HCT116 (cell line): Measurements from ENCODE around the gene FBH1. TPM values are rescaled to one million over a fixed set of nuclear protein-coding genes. Genes with fewer than 3 reads are reported as not detected.
"Not testable (repeated sequence)": the region's sequence is repeated elsewhere in the genome, so short reads cannot be mapped to it uniquely, and the experiment has no call there.

ENCODE experiments used
- ATAC-seq: fragments of 200-7000 bp; cut with Tn5 transposase; 2 replicates; pipeline ENCODE4 v1.9.1; 2020; ENCODE audit warnings: mild to moderate bottlenecking, moderate library complexity
- BruUV-seq: library from RNA; stranded (reverse); fragments of 400-500 nt; replicated peaks from 2 replicates; lab custom pipeline; 2021; lab: Mats Ljungman, UMichigan
- CTCF ChIA-PET: fragments of 300-600 bp; sonication (Branson Sonifier 250); formaldehyde crosslinking; loops from one replicate; lab custom pipeline; 2021; ENCODE audit warnings: antibody characterized with exemption; lab: Charles Lee
- POLR2A ChIA-PET: fragments of 300-600, 350-600 bp; sonication (Branson Sonifier 250); formaldehyde crosslinking; loops from one replicate; lab custom pipeline; 2021; ENCODE audit warnings: antibody characterized with exemption; lab: Charles Lee
- RAD21 ChIA-PET, 2 experiments: fragments of 300-600 bp; sonication (Branson Sonifier 250); formaldehyde crosslinking; loops; one replicate each; lab custom pipeline; 2023; ENCODE audit warnings: low total read pairs in 2 of 2; ENCODE audit not compliant: uncharacterized antibody in 2 of 2, unreplicated experiment in 2 of 2, low non-redundant PET in 1 of 2; lab: Charles Lee
- DNase-seq: peaks from one replicate; pipeline ENCODE4 v3.0.0-alpha.2; 2010; ENCODE audit warnings: low read depth, low spot score
- H2AFZ ChIP-seq: fragments of 200-600 bp; shearing (Covaris generic), sonication (generic); 2 replicates; pipeline ENCODE4 v1.6.1; 2017; ENCODE audit warnings: low read depth, mixed run types, mixed read lengths, antibody characterized with exemption, low read length; ENCODE audit not compliant: poor library complexity, severe bottlenecking
- H3K27ac ChIP-seq: 2 replicates; pipeline ENCODE4 v1.5.1; 2012; ENCODE audit warnings: low read depth, low read length
- H3K27me3 ChIP-seq: fragments of 200-600 bp; sonication (generic); 2 replicates; pipeline ENCODE4 v1.6.1; 2016; ENCODE audit warnings: mixed run types, low read length, mixed read lengths; ENCODE audit not compliant: insufficient read depth
- H3K36me3 ChIP-seq, 2 experiments: fragments of 200-500 bp in 1 of 2; fragments of 200-600 bp in 1 of 2; sonication (Bioruptor generic) in 1 of 2; sonication (generic) in 1 of 2; 2 replicates each; pipeline versions ENCODE4 v1.5.1 to v1.6.1; 2014 to 2016; ENCODE audit warnings: low read length in 2 of 2, inconsistent platforms in 1 of 2, mixed read lengths in 1 of 2, mixed run types in 1 of 2; ENCODE audit not compliant: insufficient read depth in 2 of 2, control insufficient read depth in 1 of 2
- H3K4me1 ChIP-seq, 2 experiments: fragments of 200-600 bp in 1 of 2; sonication (generic) in 1 of 2; 2 replicates each; pipeline versions ENCODE4 v1.5.1 to v1.6.1; 2012 to 2017; ENCODE audit warnings: low read length in 2 of 2, inconsistent platforms in 1 of 2, mild to moderate bottlenecking in 1 of 2, mixed read lengths in 1 of 2, mixed run types in 1 of 2, moderate library complexity in 1 of 2; ENCODE audit not compliant: insufficient read depth in 2 of 2, control insufficient read depth in 1 of 2
- H3K4me2 ChIP-seq: fragments of 200-600 bp; sonication (generic); 2 replicates; pipeline ENCODE4 v1.6.1; 2017; ENCODE audit warnings: mixed run types, low read length, mixed read lengths
- H3K4me3 ChIP-seq, 2 experiments: fragments of 200-600 bp in 1 of 2; sonication (generic) in 1 of 2; replicated peaks in 1 of 2; 2 replicates each; pipeline ENCODE4 v1.5.1; 2011 to 2016; ENCODE audit warnings: low read length in 2 of 2, control low read depth in 1 of 2, low read depth in 1 of 2, mild to moderate bottlenecking in 1 of 2, mixed read lengths in 1 of 2, mixed run types in 1 of 2
- H3K79me2 ChIP-seq: fragments of 200-600 bp; sonication (generic); 2 replicates; pipeline ENCODE4 v1.6.1; 2017; ENCODE audit warnings: mild to moderate bottlenecking, mixed run types, low read length, moderate library complexity, mixed read lengths; ENCODE audit not compliant: insufficient read depth
- H3K9ac ChIP-seq: fragments of 200-600 bp; sonication (generic); 2 replicates; pipeline ENCODE4 v1.6.1; 2016; ENCODE audit warnings: low read length, mixed read lengths
- H3K9me2 ChIP-seq: fragments of 200-600 bp; sonication (generic), shearing (Covaris generic); 2 replicates; pipeline ENCODE4 v1.6.1; 2017; ENCODE audit warnings: mixed run types, mild to moderate bottlenecking, moderate library complexity; ENCODE audit not compliant: insufficient read depth
- H3K9me3 ChIP-seq, 2 experiments: fragments of 200-500 bp in 1 of 2; fragments of 200-600 bp in 1 of 2; sonication (Bioruptor generic) in 1 of 2; sonication (generic) in 1 of 2; 2 replicates each; pipeline ENCODE4 v1.6.1; 2014 to 2017; ENCODE audit warnings: low read length in 2 of 2, mixed read lengths in 2 of 2, inconsistent platforms in 1 of 2, low read depth in 1 of 2, mild to moderate bottlenecking in 1 of 2, mixed run types in 1 of 2, moderate library complexity in 1 of 2; ENCODE audit not compliant: control insufficient read depth in 1 of 2, insufficient read depth in 1 of 2
- H4K20me1 ChIP-seq: fragments of 200-600 bp; sonication (generic), shearing (Covaris generic); 2 replicates; pipeline ENCODE4 v1.6.1; 2017; ENCODE audit warnings: mixed run types, mild to moderate bottlenecking, moderate library complexity; ENCODE audit not compliant: insufficient read depth
- POLR2A ChIP-seq: IDR thresholded peaks from 2 replicates; pipeline ENCODE4 v1.7.0; 2011; ENCODE audit warnings: borderline replicate concordance; ENCODE audit not compliant: insufficient read depth, insufficient read length; ENCODE audit errors: extremely low read depth
- TCF7L2 ChIP-seq: IDR thresholded peaks from 2 replicates; pipeline ENCODE4 v1.7.0; 2011; ENCODE audit warnings: borderline replicate concordance, inconsistent platforms; ENCODE audit not compliant: insufficient read depth, insufficient read length; ENCODE audit errors: extremely low read depth
- intact Hi-C: fragments of 100-400 bp; cut with micrococcal nuclease; formaldehyde crosslinking; loops from 2 replicates; pipeline ENCODE4 v1.10.0; 2022
- total RNA-seq: library from RNA; stranded (reverse); gene quantifications from one replicate; pipeline ENCODE4 v1.2.1, GENCODE V29; 2021; ENCODE audit not compliant: unreplicated experiment

The FBH1 gene
- total RNA-seq, 1 experiment from 2014 or later, result 70.2 TPM

DNA sequence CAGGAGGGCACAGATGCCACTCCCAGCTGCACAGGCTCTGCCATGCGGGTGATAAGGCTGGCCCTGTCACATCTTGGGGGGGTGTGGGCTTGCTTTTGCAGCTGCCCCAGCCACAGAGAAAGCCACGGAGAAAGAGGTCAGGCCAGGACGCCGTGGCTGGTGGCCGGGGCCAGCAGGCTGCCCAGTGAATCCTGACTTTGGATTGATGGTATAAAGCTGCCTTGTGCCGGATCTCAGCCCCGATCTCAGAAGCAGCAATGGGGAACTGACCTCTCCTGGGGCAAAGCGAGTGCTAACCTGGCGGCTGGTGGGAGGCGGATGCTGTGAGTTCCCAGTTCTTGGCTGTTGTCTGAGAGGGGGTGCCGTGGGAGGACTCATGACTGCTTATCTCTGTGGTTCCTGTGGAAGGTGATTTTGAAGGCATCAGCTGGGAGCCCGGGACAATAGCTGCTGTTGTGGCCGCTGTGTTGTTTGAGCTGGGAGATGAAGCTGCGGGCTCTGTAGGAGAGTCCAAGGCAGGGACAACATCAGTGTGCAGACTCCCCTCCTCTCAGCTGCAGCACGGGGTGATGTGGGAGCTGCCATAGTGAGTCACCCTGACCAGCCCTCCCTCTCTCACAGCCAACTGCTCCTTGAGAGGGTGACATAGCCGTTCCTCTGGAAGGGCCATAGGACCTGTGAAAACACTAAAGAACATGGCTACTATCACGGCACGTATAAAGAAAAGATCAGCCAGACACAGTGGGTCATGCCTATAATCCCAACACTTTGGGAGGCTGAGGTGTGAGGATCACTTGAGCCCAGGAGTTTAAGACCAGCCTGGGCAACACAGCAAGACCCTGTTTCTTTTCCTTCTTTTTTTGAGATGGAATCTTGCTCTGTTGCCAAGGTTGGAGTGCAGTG, 70.3 kb downstream of the FBH1 start:
- no peak overlapping the region for H2AFZ ChIP-seq
- no peak overlapping the region for H3K9ac ChIP-seq
- H3K36me3 ChIP-seq, result no peaks in the 10 kb centered on the region
- H3K27me3 ChIP-seq, result no peaks in the 10 kb centered on the region
- intact Hi-C loops, result no loop called here
- POLR2A ChIA-PET, result no interaction called here
- BruUV-seq, result no TSS peak
- CTCF ChIA-PET, result no interaction called here
- H3K4me1 ChIP-seq, result peaks cover 4 to 9% of the 10 kb centered on the region in 2 experiments
- no peak overlapping the region for H3K4me3 ChIP-seq
- ATAC-seq (no peak), DNase-seq (no peak)
- no peak overlapping the region for H3K27ac ChIP-seq
- RAD21 ChIA-PET, result no interaction called here
- H3K4me2 ChIP-seq, result no peak overlapping the region
- no peaks in the 10 kb centered on the region for H3K9me3 ChIP-seq
- H3K9me2 ChIP-seq, result no peaks in the 10 kb centered on the region
- TF ChIP-seq POLR2A (no peak), TCF7L2 (no peak)
- TF ChIP-seq, all 23 proteins: peak for 0
- no peaks in the 10 kb centered on the region for H4K20me1 ChIP-seq
- H3K79me2 ChIP-seq, result no peaks in the 10 kb centered on the region

DNA sequence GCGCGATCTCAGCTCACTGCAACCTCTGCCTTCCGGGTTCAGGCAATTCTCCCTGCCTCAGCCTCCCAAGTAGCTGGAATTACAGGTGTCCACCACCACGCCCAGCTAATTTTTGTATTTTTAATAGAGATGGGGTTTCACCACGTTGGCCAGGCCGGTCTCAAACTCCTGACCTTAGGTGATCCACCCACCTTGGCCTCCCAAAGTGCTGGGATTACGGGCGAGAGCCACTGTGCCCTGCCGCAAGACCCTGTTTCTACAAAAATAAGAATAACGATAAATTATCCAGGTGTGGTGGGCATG, 70.9 kb downstream of the FBH1 start:
- DNase-seq, ATAC-seq, POLR2A ChIA-PET, H3K4me1 ChIP-seq, H3K4me3 ChIP-seq, H3K9me3 ChIP-seq, H3K9ac ChIP-seq, RAD21 ChIA-PET, H3K27ac ChIP-seq, H3K36me3 ChIP-seq, H2AFZ ChIP-seq, H4K20me1 ChIP-seq, H3K4me2 ChIP-seq, intact Hi-C loops, BruUV-seq, H3K9me2 ChIP-seq, H3K79me2 ChIP-seq, CTCF ChIA-PET, H3K27me3 ChIP-seq: not testable (repeated sequence)
